ENCODE measurements around the gene EYA2. TPM values are rescaled to one million over a fixed set of nuclear protein-coding genes. Genes with fewer than 3 reads are reported as not detected.

Gene EYA2
- total and polyA plus RNA-seq, 12 donors: 0.26 to 1.9 (median 0.70) TPM

- H3K9me3 ChIP-seq: peaks cover 0 to 18% (median 0%) of the 10 kb centered on the region in 11 donors
- H3K27ac ChIP-seq: no peak overlapping the region
- H3K36me3 ChIP-seq: no peaks in the 10 kb centered on the region
- intact Hi-C loops (cut with DNase I): no loop called here
- no peak overlapping the region for H3K4me3 ChIP-seq
- DNase-seq (no peak), ATAC-seq (no peak)
- H3K4me1 ChIP-seq: no peaks in the 10 kb centered on the region
- peaks cover 0 to 27% (median 0%) of the 10 kb centered on the region in 7 donors for H3K27me3 ChIP-seq
- 44 to 52% methylated on average over 5 of the region's 5 CpGs for WGBS, 2 donors
- TF ChIP-seq CTCF (IDR thresholded peaks at IDR 0.05): no peak
Measured at GRCh38 chr20:47040506-47041125, 146.0 kb downstream of the EYA2 start.

GRCh38 chr20:47041396-47041899, 146.8 kb downstream of the EYA2 start:
- intact Hi-C loops (cut with DNase I): no loop called here
- 78 to 79% methylated on average over 4 of the region's 4 CpGs for WGBS, 2 donors

GRCh38 chr20:47042464-47042863, 147.8 kb downstream of the EYA2 start:
- TF ChIP-seq CTCF (IDR thresholded peaks at IDR 0.05): no peak
- no peak for DNase-seq
- WGBS, 2 donors: 73 to 77% methylated on average over 6 of the region's 6 CpGs
- Histone ChIP-seq H3K36me3 (no peaks in the 10 kb centered on the region), H3K9me3 (peaks cover 0 to 26% (median 0%) of the 10 kb centered on the region in 11 donors), H3K4me1 (no peaks in the 10 kb centered on the region), H3K27me3 (peaks cover 0 to 27% (median 0%) of the 10 kb centered on the region in 7 donors), H3K4me3 (no peak overlapping the region), H3K27ac (no peak overlapping the region)
- intact Hi-C loops (cut with DNase I): no loop called here
- ATAC-seq: no peak

More at GRCh38 chr20:47041396-47041899, 146.8 kb downstream of the EYA2 start:
- Histone ChIP-seq H3K4me3 (no peak overlapping the region), H3K27me3 (peaks cover 0 to 27% (median 0%) of the 10 kb centered on the region in 7 donors), H3K36me3 (no peaks in the 10 kb centered on the region), H3K4me1 (no peaks in the 10 kb centered on the region), H3K9me3 (peaks cover 0 to 26% (median 0%) of the 10 kb centered on the region in 11 donors), H3K27ac (no peak overlapping the region)
- ATAC-seq: no peak
- DNase-seq: no peak
- no peak for TF ChIP-seq CTCF (IDR thresholded peaks at IDR 0.05)

GRCh38 chr20:47043086-47043485, 148.4 kb downstream of the EYA2 start:
- WGBS, 2 donors: 54 to 66% methylated on average over 2 of the region's 2 CpGs
- Histone ChIP-seq H3K4me3 (no peak overlapping the region), H3K9me3 (peaks cover 0 to 26% (median 0%) of the 10 kb centered on the region in 11 donors), H3K4me1 (no peaks in the 10 kb centered on the region), H3K27me3 (peaks cover 0 to 27% (median 0%) of the 10 kb centered on the region in 7 donors), H3K36me3 (no peaks in the 10 kb centered on the region), H3K27ac (no peak overlapping the region)
- no peak for TF ChIP-seq CTCF (IDR thresholded peaks at IDR 0.05)
- intact Hi-C loops (cut with DNase I): no loop called here
- no peak for ATAC-seq
- DNase-seq: no peak
